SH-SY5Y (cell line): Measurements from ENCODE around the gene CDK19.

ENCODE experiments used
- GATA2 ChIP-seq: IDR thresholded peaks from 2 replicates; pipeline ENCODE4 v1.6.1; 2011; ENCODE audit warnings: mild to moderate bottlenecking, low read depth, low read length
- GATA3 ChIP-seq: IDR thresholded peaks from 2 replicates; pipeline ENCODE4 v1.6.1; 2011; ENCODE audit warnings: low read depth, mild to moderate bottlenecking, low read length, moderate library complexity

DNA sequence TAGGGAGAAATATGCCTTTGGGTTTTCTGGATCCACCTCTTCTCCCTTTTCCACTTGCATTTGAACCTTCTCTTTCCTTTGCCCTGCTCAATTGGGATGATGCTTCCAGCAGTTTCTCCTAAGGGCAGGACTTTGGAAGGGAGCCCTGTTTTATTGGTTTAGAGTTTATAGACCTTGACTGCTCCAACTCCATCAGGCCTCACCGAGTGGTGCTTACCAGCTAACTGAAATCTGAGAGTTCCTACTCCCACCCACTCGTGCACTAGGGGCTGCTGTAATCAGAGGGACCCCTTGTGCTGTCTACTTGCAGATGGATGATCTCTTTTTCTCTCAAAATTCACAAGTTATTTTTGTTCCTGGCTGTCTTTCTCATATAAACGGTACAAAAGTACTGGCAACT is 217.5 kb downstream of the CDK19 start:
- no peak for TF ChIP-seq GATA2
- no peak for TF ChIP-seq GATA3
